H1 (cell line): ENCODE measurements around the gene TMEM181. TPM values are rescaled to one million over a fixed set of nuclear protein-coding genes. Genes with fewer than 3 reads are reported as not detected.

Experiments used
- CTCF ChIA-PET: fragments of 300-600 bp; sonication (Branson Sonifier 250); formaldehyde crosslinking; loops from one replicate; lab custom pipeline; 2021; ENCODE audit not compliant: partially characterized antibody; lab: Charles Lee
- POLR2A ChIA-PET: fragments of 300-600 bp; sonication (Branson Sonifier 250); formaldehyde crosslinking; loops from one replicate; lab custom pipeline; 2021; ENCODE audit warnings: inconsistent platforms; ENCODE audit not compliant: partially characterized antibody; lab: Charles Lee
- DNase-seq, 2 experiments: peaks; one replicate each; pipeline versions ENCODE4 v3.0.0 to v3.0.0-alpha.2; 2010 to 2022; ENCODE audit warnings: low spot score in 2 of 2, low read depth in 1 of 2, mixed read lengths in 1 of 2
- FAIRE-seq: peaks from 2 replicates; lab custom pipeline; 2011; peaks lifted over from hg19 to GRCh38; lab: Jason Lieb, UNC
- H2AFZ ChIP-seq: 2 replicates; pipeline ENCODE4 v1.8.1; 2012; ENCODE audit warnings: low read length, inconsistent platforms
- H2AK5ac ChIP-seq: 2 replicates; pipeline ENCODE4 v1.6.1; 2013; ENCODE audit warnings: low read depth, low read length
- H2BK120ac ChIP-seq: replicated peaks from 2 replicates; pipeline ENCODE3; 2013; ENCODE audit warnings: low read depth, low read length, inconsistent platforms
- H2BK12ac ChIP-seq: 2 replicates; pipeline ENCODE4 v1.6.1; 2013; ENCODE audit warnings: low read depth, low read length
- H2BK15ac ChIP-seq: 2 replicates; pipeline ENCODE4 v1.6.1; 2013; ENCODE audit warnings: low read length
- H2BK20ac ChIP-seq: 2 replicates; pipeline ENCODE4 v1.6.1; 2013; ENCODE audit warnings: low read length
- H2BK5ac ChIP-seq: 2 replicates; pipeline ENCODE4 v1.6.1; 2013; ENCODE audit warnings: low read depth, low read length
- H3K14ac ChIP-seq: 2 replicates; pipeline ENCODE4 v1.6.1; 2013; ENCODE audit warnings: inconsistent platforms; ENCODE audit not compliant: insufficient read length
- H3K18ac ChIP-seq: 2 replicates; pipeline ENCODE4 v1.6.1; 2013; ENCODE audit warnings: low read length; ENCODE audit errors: extremely low read depth
- H3K23ac ChIP-seq: 2 replicates; pipeline ENCODE4 v1.6.1; 2013; ENCODE audit warnings: inconsistent platforms; ENCODE audit not compliant: insufficient read length
- H3K23me2 ChIP-seq: 2 replicates; pipeline ENCODE4 v1.6.1; 2013; ENCODE audit warnings: low read depth, low read length
- H3K27ac ChIP-seq: 2 replicates; pipeline ENCODE4 v1.6.1; 2011; ENCODE audit warnings: low read depth, low read length, inconsistent platforms
- H3K27me3 ChIP-seq, 4 experiments: replicated peaks in 1 of 4; 1 replicate in 1 of 4; 2 replicates in 3 of 4; pipeline versions ENCODE4 v1.6.1 to v1.8.1; 2011 to 2013; ENCODE audit warnings: low read length in 3 of 4, mild to moderate bottlenecking in 3 of 4, inconsistent platforms in 2 of 4, mixed read lengths in 2 of 4, moderate library complexity in 1 of 4; ENCODE audit not compliant: control insufficient read depth in 3 of 4, insufficient read depth in 3 of 4; ENCODE audit errors: extremely low read depth in 1 of 4
- H3K36me3 ChIP-seq, 4 experiments: 2 replicates each; pipeline versions ENCODE4 v1.6.1 to v1.8.1; 2011 to 2013; ENCODE audit warnings: mild to moderate bottlenecking in 4 of 4, low read length in 3 of 4, moderate library complexity in 2 of 4, control low read depth in 1 of 4, inconsistent platforms in 1 of 4; ENCODE audit not compliant: insufficient read depth in 4 of 4, control insufficient read depth in 2 of 4
- H3K4ac ChIP-seq: replicated peaks from 2 replicates; pipeline ENCODE3; 2013; ENCODE audit warnings: low read length, low read depth, mixed read lengths, inconsistent platforms; ENCODE audit not compliant: insufficient read length
- H3K4me1 ChIP-seq, 4 experiments: replicated peaks in 1 of 4; 1 replicate in 1 of 4; 2 replicates in 3 of 4; pipeline versions ENCODE4 v1.6.1 to v1.8.1; 2011 to 2013; ENCODE audit warnings: low read length in 3 of 4, inconsistent platforms in 2 of 4, mixed read lengths in 1 of 4; ENCODE audit not compliant: insufficient read depth in 4 of 4, control insufficient read depth in 3 of 4
- H3K4me2 ChIP-seq, 2 experiments: 2 replicates each; pipeline versions ENCODE4 v1.6.1 to v1.8.1; 2011 to 2013; ENCODE audit warnings: low read depth in 2 of 2, low read length in 2 of 2, control low read depth in 1 of 2, inconsistent platforms in 1 of 2, mild to moderate bottlenecking in 1 of 2; ENCODE audit not compliant: insufficient read depth in 1 of 2
- H3K4me3 ChIP-seq, 4 experiments: fragments of 200-600, 300-600 bp in 1 of 4; sonication (generic), shearing (Covaris generic), sonication (Bioruptor Twin) in 1 of 4; 2 replicates each; pipeline versions ENCODE4 v1.5.1 to v1.8.1; 2011 to 2016; ENCODE audit warnings: low read length in 4 of 4, low read depth in 3 of 4, control low read depth in 2 of 4, inconsistent platforms in 2 of 4, mild to moderate bottlenecking in 2 of 4, mixed read lengths in 1 of 4, moderate library complexity in 1 of 4; ENCODE audit not compliant: insufficient read depth in 2 of 4; ENCODE audit errors: extremely low read depth in 1 of 4
- H3K56ac ChIP-seq: replicated peaks from 2 replicates; pipeline ENCODE3; 2013; ENCODE audit warnings: low read depth, mild to moderate bottlenecking, mixed read lengths, low read length, inconsistent platforms; ENCODE audit not compliant: insufficient read length
- H3K79me1 ChIP-seq: 2 replicates; pipeline ENCODE4 v1.6.1; 2013; ENCODE audit warnings: low read depth, low read length, control low read depth
- H3K79me2 ChIP-seq, 2 experiments: 2 replicates each; pipeline versions ENCODE4 v1.6.1 to v1.8.1; 2012 to 2013; ENCODE audit warnings: low read length in 2 of 2, mild to moderate bottlenecking in 2 of 2, inconsistent platforms in 1 of 2; ENCODE audit not compliant: insufficient read depth in 2 of 2, control insufficient read depth in 1 of 2
- H3K9ac ChIP-seq, 4 experiments: replicated peaks in 1 of 4; 1 replicate in 1 of 4; 2 replicates in 3 of 4; pipeline versions ENCODE4 v1.6.1 to v1.8.1; 2011 to 2013; ENCODE audit warnings: low read depth in 3 of 4, low read length in 3 of 4, control low read depth in 2 of 4, mild to moderate bottlenecking in 2 of 4, moderate library complexity in 2 of 4, inconsistent platforms in 1 of 4; ENCODE audit errors: extremely low read depth in 1 of 4
- H3K9me3 ChIP-seq, 2 experiments: 2 replicates each; pipeline versions ENCODE4 v1.6.1 to v1.8.1; 2012 to 2013; ENCODE audit warnings: mild to moderate bottlenecking in 2 of 2, moderate library complexity in 2 of 2, control low read depth in 1 of 2, inconsistent platforms in 1 of 2, low read depth in 1 of 2, low read length in 1 of 2, mixed read lengths in 1 of 2; ENCODE audit not compliant: insufficient read depth in 2 of 2
- H4K20me1 ChIP-seq, 2 experiments: replicated peaks in 1 of 2; 2 replicates each; pipeline versions ENCODE3 to v1.8.1; 2011 to 2013; ENCODE audit warnings: inconsistent platforms in 2 of 2, low read length in 2 of 2, mild to moderate bottlenecking in 1 of 2; ENCODE audit not compliant: insufficient read depth in 2 of 2, control insufficient read depth in 1 of 2
- H4K5ac ChIP-seq: 2 replicates; pipeline ENCODE4 v1.6.1; 2013; ENCODE audit warnings: low read length, low read depth, mixed read lengths, inconsistent platforms; ENCODE audit not compliant: insufficient read length
- H4K8ac ChIP-seq: 2 replicates; pipeline ENCODE4 v1.8.0; 2013; ENCODE audit warnings: mild to moderate bottlenecking, moderate library complexity, low read length, inconsistent platforms; ENCODE audit not compliant: insufficient read depth; ENCODE audit errors: extremely low read depth
- H4K91ac ChIP-seq: replicated peaks from 2 replicates; pipeline ENCODE3; 2013; ENCODE audit warnings: low read length, mixed read lengths, inconsistent platforms; ENCODE audit not compliant: insufficient read length
- CBX8 ChIP-seq: fragments of 300-800, 300-1000 bp; sonication (generic); IDR thresholded peaks from 2 replicates; pipeline ENCODE4 v1.7.1; 2016; ENCODE audit warnings: low read depth, low read length, borderline replicate concordance
- CEBPB ChIP-seq: IDR thresholded peaks from 2 replicates; pipeline ENCODE4 v1.6.1; 2012; ENCODE audit warnings: low read depth, low read length
- CHD1 ChIP-seq: IDR thresholded peaks from 2 replicates; pipeline ENCODE4 v1.6.1; 2012; ENCODE audit warnings: low read depth, low read length, improper control_type of control experiment
- EGR1 ChIP-seq: IDR thresholded peaks from 2 replicates; pipeline ENCODE4 v1.6.1; 2011; ENCODE audit warnings: low read depth, low read length, borderline replicate concordance
- GTF2F1 ChIP-seq: IDR thresholded peaks from 2 replicates; pipeline ENCODE4 v1.6.1; 2012; ENCODE audit warnings: low read depth, low read length, improper control_type of control experiment, borderline replicate concordance
- NRF1 ChIP-seq: IDR thresholded peaks from 2 replicates; pipeline ENCODE4 v1.6.1; 2011; ENCODE audit warnings: mild to moderate bottlenecking, low read depth, low read length, improper control_type of control experiment
- POLR2A ChIP-seq, 2 experiments: IDR thresholded peaks; 1 replicate in 1 of 2; 2 replicates in 1 of 2; pipeline ENCODE4 v1.6.1; 2011; ENCODE audit warnings: low read depth in 2 of 2, low read length in 2 of 2, mild to moderate bottlenecking in 2 of 2; ENCODE audit errors: control extremely low read depth in 1 of 2
- RBBP5 ChIP-seq: IDR thresholded peaks from 2 replicates; pipeline ENCODE4 v1.7.1; 2012; ENCODE audit warnings: low read depth, mild to moderate bottlenecking, inconsistent platforms, low read length, moderate library complexity, borderline replicate concordance
- SIN3A ChIP-seq, 2 experiments: IDR thresholded peaks in 1 of 2; conservative IDR thresholded peaks in 1 of 2; 2 replicates each; pipeline ENCODE4 v1.6.1; 2011 to 2012; ENCODE audit warnings: low read length in 2 of 2, improper control_type of control experiment in 1 of 2, low read depth in 1 of 2, mild to moderate bottlenecking in 1 of 2
- SP1 ChIP-seq: IDR thresholded peaks from 2 replicates; pipeline ENCODE4 v1.6.1; 2011; ENCODE audit warnings: low read depth, low read length
- WGBS, 2 experiments: shearing (Covaris generic) in 1 of 2; methylation state at CpG; one replicate each; pipeline versions ENCODE4 v1.1.6 to v1.1.7; 2013 to 2015; ENCODE audit warnings: low lambda C conversion rate in 2 of 2, mixed read lengths in 2 of 2, inconsistent platforms in 1 of 2, low coverage in 1 of 2, missing lambda C conversion rate in 1 of 2; ENCODE audit not compliant: insufficient replicate concordance in 2 of 2, insufficient coverage in 1 of 2, insufficient read length in 1 of 2; ENCODE audit errors: extremely low coverage in 1 of 2, missing lambda C conversion rate in 1 of 2; 5-methylcytosine and 5-hydroxymethylcytosine counted together
- polyA plus RNA-seq, 7 experiments: library from polyadenylated mRNA; depleted of rRNA in 3 of 7; stranded (reverse) in 5 of 7; unstranded in 2 of 7; fragments of >200 nt in 5 of 7; fragments of 200-250 nt in 2 of 7; gene quantifications; 1 replicate in 5 of 7; 2 replicates in 1 of 7; 4 replicates in 1 of 7; pipeline versions ENCODE4 v1.2.1 to v1.2.3, GENCODE V29; 2011 to 2013; ENCODE audit warnings: missing spikeins in 2 of 7, mixed read lengths in 2 of 7
- total RNA-seq: library from RNA; stranded (reverse); fragmentation: NEBNext Ultra II Directional; extraction: Animal tissue kit (Norgen Biotek cat#: 25700); gene quantifications from 2 replicates; pipeline ENCODE4 v1.2.1, GENCODE V29; 2021
- TF ChIP-seq, protein P1 (sequence below): IDR thresholded peaks from 2 replicates; pipeline ENCODE4 v1.6.1; 2012; ENCODE audit warnings: low read length, inconsistent platforms
- TF ChIP-seq, protein P2 (sequence below): IDR thresholded peaks from 2 replicates; pipeline ENCODE4 v1.6.1; 2011; ENCODE audit warnings: low read length, improper control_type of control experiment

The TMEM181 gene
- total and polyA plus RNA-seq, 2 of the 8 experiments (the other 6 are each of a cell fraction or from before 2014, with no cell fraction given), result 8.6 to 19.0 TPM

GRCh38 chr6:158684311-158684710 is 124.4 kb downstream of the TMEM181 start:
- Histone ChIP-seq H3K4me2 (no peak overlapping the region), H3K23ac (no peak overlapping the region), H4K91ac (no peak overlapping the region), H2BK15ac (no peak overlapping the region), H4K8ac (no peak overlapping the region), H3K56ac (no peak overlapping the region), H2BK120ac (no peak overlapping the region), H3K36me3 (no peaks in the 10 kb centered on the region), H3K9ac (no peak overlapping the region), H4K20me1 (no peaks in the 10 kb centered on the region), H2BK20ac (no peak overlapping the region), H3K27ac (no peak overlapping the region), H3K4me1 (no peaks in the 10 kb centered on the region), H2AK5ac (no peak overlapping the region), H3K23me2 (no peaks in the 10 kb centered on the region), H2AFZ (no peak overlapping the region), H4K5ac (no peak overlapping the region), H3K9me3 (no peaks in the 10 kb centered on the region), H3K79me2 (no peaks in the 10 kb centered on the region), H3K4ac (no peak overlapping the region), H2BK12ac (no peak overlapping the region), H3K79me1 (no peaks in the 10 kb centered on the region), H3K4me3 (no peak overlapping the region), H3K18ac (no peak overlapping the region), H3K27me3 (no peaks in the 10 kb centered on the region), H2BK5ac (no peak overlapping the region), H3K14ac (no peak overlapping the region)
- DNase-seq (no peak), FAIRE-seq (no peak)
- POLR2A ChIA-PET, result interaction anchor here (0.9 to 1.4 kb wide), 2 partner anchors 40 to 73 kb away, joined by 3 read pairs; partner anchors contain the start of gene DYNLT1
- WGBS, 2 experiments, result 93% methylated on average over 5 of the region's 5 CpGs; no CpG with 5 or more reads in 1 of the 2 experiments
- CTCF ChIA-PET, result interaction anchor here (0.7 to 2.9 kb wide), 3 partner anchors 23 to 322 kb away, joined by 3 to 17 read pairs (median 3); no protein-coding TSS in a partner anchor
- no peak for TF ChIP-seq CBX8
- TF ChIP-seq, protein P1, sequence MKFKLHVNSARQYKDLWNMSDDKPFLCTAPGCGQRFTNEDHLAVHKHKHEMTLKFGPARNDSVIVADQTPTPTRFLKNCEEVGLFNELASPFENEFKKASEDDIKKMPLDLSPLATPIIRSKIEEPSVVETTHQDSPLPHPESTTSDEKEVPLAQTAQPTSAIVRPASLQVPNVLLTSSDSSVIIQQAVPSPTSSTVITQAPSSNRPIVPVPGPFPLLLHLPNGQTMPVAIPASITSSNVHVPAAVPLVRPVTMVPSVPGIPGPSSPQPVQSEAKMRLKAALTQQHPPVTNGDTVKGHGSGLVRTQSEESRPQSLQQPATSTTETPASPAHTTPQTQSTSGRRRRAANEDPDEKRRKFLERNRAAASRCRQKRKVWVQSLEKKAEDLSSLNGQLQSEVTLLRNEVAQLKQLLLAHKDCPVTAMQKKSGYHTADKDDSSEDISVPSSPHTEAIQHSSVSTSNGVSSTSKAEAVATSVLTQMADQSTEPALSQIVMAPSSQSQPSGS, result no peak
- TF ChIP-seq NRF1, result no peak
- TF ChIP-seq EGR1, result no peak
- no peak for TF ChIP-seq GTF2F1
- TF ChIP-seq POLR2A (IDR thresholded peaks at IDR 0.05; ENCODE audit: control extremely low read depth in 1 of 2, low read depth in 2 of 2, low read length in 2 of 2), result no peak
- no peak for TF ChIP-seq CEBPB
- no peak for TF ChIP-seq SP1
- TF ChIP-seq SIN3A (conservative IDR thresholded peaks at IDR 0.05 in 1 of 2, IDR thresholded peaks at IDR 0.05 in 1 of 2; ENCODE audit: low read depth in 1 of 2, low read length in 2 of 2), result no peak
- TF ChIP-seq RBBP5, result no peak
- no peak for TF ChIP-seq CHD1
- TF ChIP-seq, protein P2, sequence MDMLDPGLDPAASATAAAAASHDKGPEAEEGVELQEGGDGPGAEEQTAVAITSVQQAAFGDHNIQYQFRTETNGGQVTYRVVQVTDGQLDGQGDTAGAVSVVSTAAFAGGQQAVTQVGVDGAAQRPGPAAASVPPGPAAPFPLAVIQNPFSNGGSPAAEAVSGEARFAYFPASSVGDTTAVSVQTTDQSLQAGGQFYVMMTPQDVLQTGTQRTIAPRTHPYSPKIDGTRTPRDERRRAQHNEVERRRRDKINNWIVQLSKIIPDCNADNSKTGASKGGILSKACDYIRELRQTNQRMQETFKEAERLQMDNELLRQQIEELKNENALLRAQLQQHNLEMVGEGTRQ, result no peak
